Measurements from ENCODE around the gene S100Z. TPM values are rescaled to one million over a fixed set of nuclear protein-coding genes. Genes with fewer than 3 reads are reported as not detected.

S100Z gene
- total RNA-seq, 6 experiments from 2014 or later, result 0.43 TPM; not detected in 5

DNA sequence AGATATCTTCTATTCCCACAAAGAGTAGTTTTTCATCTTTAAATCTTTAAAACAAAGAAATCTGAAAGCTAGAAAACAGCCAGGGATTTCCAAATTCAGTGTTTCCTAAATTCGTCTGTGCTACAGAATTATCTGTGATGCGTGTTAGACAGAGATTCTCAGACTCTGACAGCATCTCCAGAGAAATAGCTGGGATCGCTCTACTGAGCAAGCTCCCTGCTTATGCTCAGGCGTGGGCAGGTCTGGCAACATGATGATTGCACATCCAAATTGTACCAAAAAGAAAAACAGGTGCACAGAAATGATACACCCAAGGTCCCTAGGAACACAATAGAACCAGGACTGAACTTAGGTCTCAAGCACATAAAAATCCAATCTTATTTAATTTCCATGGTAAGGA lies 80.3 kb downstream of the S100Z start:
- DNase-seq (no peak), ATAC-seq (no peak)
- Histone ChIP-seq H3K27me3 (no peaks in the 10 kb centered on the region), H3K4me1 (no peaks in the 10 kb centered on the region), H3K9me3 (no peaks in the 10 kb centered on the region), H3K27ac (no peak overlapping the region), H3K4me3 (no peak overlapping the region), H3K36me3 (no peaks in the 10 kb centered on the region)
- intact Hi-C loops (cut with DNase I), result no loop called here
- WGBS (ENCODE audit: insufficient coverage, low coverage, low lambda C conversion rate, missing lambda C conversion rate), result 76% methylated on average over 4 of the region's 4 CpGs
- TF ChIP-seq, protein P1, sequence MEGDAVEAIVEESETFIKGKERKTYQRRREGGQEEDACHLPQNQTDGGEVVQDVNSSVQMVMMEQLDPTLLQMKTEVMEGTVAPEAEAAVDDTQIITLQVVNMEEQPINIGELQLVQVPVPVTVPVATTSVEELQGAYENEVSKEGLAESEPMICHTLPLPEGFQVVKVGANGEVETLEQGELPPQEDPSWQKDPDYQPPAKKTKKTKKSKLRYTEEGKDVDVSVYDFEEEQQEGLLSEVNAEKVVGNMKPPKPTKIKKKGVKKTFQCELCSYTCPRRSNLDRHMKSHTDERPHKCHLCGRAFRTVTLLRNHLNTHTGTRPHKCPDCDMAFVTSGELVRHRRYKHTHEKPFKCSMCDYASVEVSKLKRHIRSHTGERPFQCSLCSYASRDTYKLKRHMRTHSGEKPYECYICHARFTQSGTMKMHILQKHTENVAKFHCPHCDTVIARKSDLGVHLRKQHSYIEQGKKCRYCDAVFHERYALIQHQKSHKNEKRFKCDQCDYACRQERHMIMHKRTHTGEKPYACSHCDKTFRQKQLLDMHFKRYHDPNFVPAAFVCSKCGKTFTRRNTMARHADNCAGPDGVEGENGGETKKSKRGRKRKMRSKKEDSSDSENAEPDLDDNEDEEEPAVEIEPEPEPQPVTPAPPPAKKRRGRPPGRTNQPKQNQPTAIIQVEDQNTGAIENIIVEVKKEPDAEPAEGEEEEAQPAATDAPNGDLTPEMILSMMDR (IDR thresholded peaks at IDR 0.05), result no peak

DNA sequence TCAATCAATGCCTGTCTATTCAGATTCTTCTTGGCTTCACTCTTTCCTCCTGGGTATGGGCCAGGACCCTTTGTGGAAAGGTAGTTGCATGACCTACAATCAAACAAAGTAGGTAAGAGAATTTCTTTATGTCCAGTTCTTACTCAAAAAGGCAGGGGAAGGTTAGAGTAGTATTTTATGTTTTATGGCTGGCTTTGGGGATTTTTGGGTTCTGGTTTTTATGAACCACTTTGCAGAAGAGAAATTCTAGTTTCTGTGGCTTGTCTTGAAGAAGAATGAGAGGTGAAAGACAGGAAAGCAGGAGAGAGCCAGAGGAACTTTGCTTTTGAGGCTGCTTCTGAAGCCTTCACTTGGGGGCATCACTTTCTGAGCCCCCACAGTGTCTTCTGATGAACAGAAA lies 88.4 kb downstream of the S100Z start:
- ATAC-seq, result no peak
- H3K4me3 ChIP-seq, result no peak overlapping the region
- no peaks in the 10 kb centered on the region for H3K36me3 ChIP-seq
- intact Hi-C loops (cut with DNase I), result no loop called here
- no peaks in the 10 kb centered on the region for H3K4me1 ChIP-seq
- DNase-seq, result no peak
- H3K27ac ChIP-seq, result no peak overlapping the region
- no peaks in the 10 kb centered on the region for H3K27me3 ChIP-seq
- TF ChIP-seq POLR2A (IDR thresholded peaks at IDR 0.05), result no peak
- TF ChIP-seq, protein P1 (IDR thresholded peaks at IDR 0.05), result no peak
- H3K9me3 ChIP-seq, result no peaks in the 10 kb centered on the region

DNA sequence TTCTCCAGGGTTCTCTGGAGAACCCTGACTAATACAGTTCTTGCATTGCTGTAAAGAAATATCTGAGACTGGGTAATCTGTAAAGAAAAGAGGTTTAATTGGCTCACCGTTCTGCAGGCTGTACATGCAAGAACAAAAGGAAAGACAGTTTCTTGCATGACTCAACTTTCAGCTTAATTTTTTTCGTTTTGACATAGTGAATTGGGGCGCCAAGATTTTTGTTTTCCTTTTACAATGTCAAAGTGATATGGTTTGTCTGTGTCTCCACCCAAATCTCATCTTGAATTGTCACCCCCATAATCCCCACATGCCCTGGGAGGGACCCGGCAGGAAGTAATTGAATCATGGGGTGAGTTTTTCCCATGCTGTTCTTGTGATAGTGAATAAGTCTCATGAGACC lies 91.2 kb downstream of the S100Z start:
- Histone ChIP-seq H3K4me1 (no peaks in the 10 kb centered on the region), H3K27ac (no peak overlapping the region), H3K4me3 (no peak overlapping the region), H3K36me3 (no peaks in the 10 kb centered on the region), H3K9me3 (no peaks in the 10 kb centered on the region), H3K27me3 (no peaks in the 10 kb centered on the region)
- WGBS (ENCODE audit: insufficient coverage, low coverage, low lambda C conversion rate, missing lambda C conversion rate), result 73% methylated on average over 3 of the region's 4 CpGs
- no peak for TF ChIP-seq POLR2A (IDR thresholded peaks at IDR 0.05)
- TF ChIP-seq, protein P1 (IDR thresholded peaks at IDR 0.05), result no peak
- ATAC-seq, result no peak
- intact Hi-C loops (cut with DNase I), result no loop called here
- no peak for DNase-seq

DNA sequence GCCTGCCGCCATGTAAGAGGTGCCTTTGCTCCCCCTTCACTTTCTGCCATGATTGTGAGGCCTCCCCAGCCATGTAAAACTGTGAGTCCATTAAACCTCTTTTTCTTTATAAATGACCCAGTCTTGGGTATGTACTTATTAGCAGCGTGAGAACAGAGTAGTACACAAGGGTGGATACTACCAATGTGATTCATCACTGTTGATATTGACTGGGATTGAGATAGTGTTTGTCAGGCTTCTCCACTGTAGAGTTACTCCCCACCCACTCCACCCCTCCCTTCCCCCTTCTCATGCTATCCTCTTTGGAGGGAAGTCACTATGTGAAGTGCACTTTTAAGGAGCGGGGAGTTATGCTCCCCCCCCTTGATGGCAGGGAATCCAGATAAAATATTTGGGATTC lies 91.6 kb downstream of the S100Z start:
- DNase-seq (no peak), ATAC-seq (no peak)
- Histone ChIP-seq H3K36me3 (no peaks in the 10 kb centered on the region), H3K27ac (no peak overlapping the region), H3K27me3 (no peaks in the 10 kb centered on the region), H3K9me3 (no peaks in the 10 kb centered on the region), H3K4me1 (no peaks in the 10 kb centered on the region), H3K4me3 (no peak overlapping the region)
- WGBS (ENCODE audit: insufficient coverage, low coverage, low lambda C conversion rate, missing lambda C conversion rate), result 79% methylated on average over 3 of the region's 3 CpGs
- TF ChIP-seq POLR2A (IDR thresholded peaks at IDR 0.05), result no peak
- TF ChIP-seq, protein P1 (IDR thresholded peaks at IDR 0.05), result no peak
- intact Hi-C loops (cut with DNase I), result no loop called here

DNA sequence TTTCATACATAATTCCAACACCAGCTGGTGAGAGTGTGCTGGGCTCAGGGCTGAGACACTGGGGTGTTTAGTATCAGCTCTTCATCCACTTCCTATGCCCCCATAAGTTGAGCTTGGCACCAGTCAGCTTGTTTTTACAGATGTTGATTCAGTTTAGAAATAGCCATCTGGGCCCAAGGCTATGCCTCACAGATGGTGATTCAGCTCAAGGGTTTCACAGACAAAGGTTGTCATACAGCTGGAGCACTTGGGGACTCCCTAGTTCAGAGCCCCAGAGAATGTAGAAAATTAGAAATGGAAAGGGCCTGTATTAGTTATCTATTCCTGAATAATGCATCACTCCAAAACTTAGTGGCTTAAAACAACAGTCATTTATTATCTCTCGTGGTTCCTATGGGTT lies 92.8 kb downstream of the S100Z start:
- Histone ChIP-seq H3K4me3 (no peak overlapping the region), H3K36me3 (no peaks in the 10 kb centered on the region), H3K4me1 (no peaks in the 10 kb centered on the region), H3K27ac (no peak overlapping the region), H3K27me3 (no peaks in the 10 kb centered on the region), H3K9me3 (no peaks in the 10 kb centered on the region)
- ATAC-seq (no peak), DNase-seq (no peak)
- no peak for TF ChIP-seq POLR2A (IDR thresholded peaks at IDR 0.05)
- TF ChIP-seq, protein P1 (IDR thresholded peaks at IDR 0.05), result no peak
- intact Hi-C loops (cut with DNase I), result no loop called here
- 100% methylated on average over 1 of the region's 1 CpG for WGBS (ENCODE audit: insufficient coverage, low coverage, low lambda C conversion rate, missing lambda C conversion rate)
